Esophagus muscularis mucosa (tissue), 4 donors: Measurements from ENCODE around the gene WFDC5. TPM values are rescaled to one million over a fixed set of nuclear protein-coding genes. Genes with fewer than 3 reads are reported as not detected.

Source experiments
- DNase-seq: peaks from one replicate; pipeline ENCODE4 v3.0.0-alpha.2; 2017; ENCODE audit errors: extremely low spot score
- H3K27ac ChIP-seq, 4 donors: fragments of 200-600 bp; sonication (generic); replicated peaks in 1 of 4; 1 replicate in 3 of 4; 2 replicates in 1 of 4; pipeline ENCODE4 v1.5.1; 2016 to 2019; ENCODE audit warnings: mild to moderate bottlenecking in 1 of 4
- H3K27me3 ChIP-seq, 4 donors: fragments of 200-600 bp; sonication (generic); one replicate each; pipeline versions ENCODE4 v1.5.1 to v1.6.0; 2016 to 2019
- H3K36me3 ChIP-seq, 4 donors: fragments of 200-600 bp; sonication (generic); one replicate each; pipeline ENCODE4 v1.5.1; 2016 to 2019
- H3K4me1 ChIP-seq, 4 donors: fragments of 200-600 bp; sonication (generic); one replicate each; pipeline ENCODE4 v1.5.1; 2016 to 2019
- H3K4me3 ChIP-seq, 4 donors: fragments of 200-600 bp; sonication (generic); 1 replicate in 2 of 4; 2 replicates in 2 of 4; pipeline ENCODE4 v1.5.1; 2016 to 2019; ENCODE audit warnings: mild to moderate bottlenecking in 4 of 4, moderate library complexity in 1 of 4
- H3K9me3 ChIP-seq, 4 donors: fragments of 200-600 bp; sonication (generic); 1 replicate in 3 of 4; 2 replicates in 1 of 4; pipeline ENCODE4 v1.5.1; 2016 to 2019
- EP300 ChIP-seq: sonication (generic); formaldehyde crosslinking; IDR thresholded peaks from one replicate; pipeline ENCODE4 v1.6.1; 2017; ENCODE audit warnings: antibody characterized with exemption
- POLR2A ChIP-seq: fragments of 450-650 bp; IDR thresholded peaks from one replicate; pipeline ENCODE4 v1.6.1; 2017; ENCODE audit warnings: antibody characterized with exemption, moderate library complexity, mild to moderate bottlenecking, low read depth
- POLR2AphosphoS5 ChIP-seq, 2 donors: sonication (generic); formaldehyde crosslinking; IDR thresholded peaks; one replicate each; pipeline ENCODE4 v1.6.1; 2017; ENCODE audit warnings: antibody characterized with exemption in 2 of 2
- WGBS: methylation state at CpG from one replicate; pipeline ENCODE4 v1.1.5; 2018; 5-methylcytosine and 5-hydroxymethylcytosine counted together
- intact Hi-C: fragments of 100-400 bp; cut with DNase I; formaldehyde crosslinking; loops from one replicate; pipeline ENCODE4 v1.15.1; 2023
- total RNA-seq, 4 donors: library from RNA; depleted of rRNA; stranded (reverse); fragments of >200 nt; gene quantifications; one replicate each; pipeline versions ENCODE4 v1.1.0 to v1.2.1, GENCODE V29; 2016
- TF ChIP-seq, protein P1 (sequence below), 3 experiments: fragments of 200-600 bp in 2 of 3; fragments of 450-650 bp in 1 of 3; sonication (generic) in 2 of 3; IDR thresholded peaks; one replicate each; pipeline ENCODE4 v1.5.1; 2017 to 2019; ENCODE audit warnings: antibody characterized with exemption in 3 of 3, mild to moderate bottlenecking in 2 of 3, moderate library complexity in 1 of 3

WFDC5 gene
- total RNA-seq, 4 donors from 2014 or later: not detected

DNA sequence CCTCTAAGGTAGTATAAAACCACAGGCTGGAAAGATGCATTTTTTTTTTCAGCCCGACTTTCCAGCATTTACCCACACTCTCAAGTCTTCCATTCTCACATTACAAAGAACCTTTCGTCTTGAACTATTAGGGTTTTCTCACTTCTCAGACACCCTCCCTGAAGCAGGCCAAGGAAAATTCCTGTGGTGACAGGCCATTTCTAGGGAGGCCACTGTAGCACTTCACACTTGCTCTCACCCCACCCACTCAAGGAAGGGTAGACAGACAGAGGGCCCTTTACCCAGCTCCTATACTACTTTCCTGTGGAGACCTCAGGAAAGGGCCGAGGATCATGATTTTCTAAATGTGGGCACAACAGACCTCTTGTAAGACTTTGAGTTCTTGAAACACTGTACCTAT lies 41.8 kb downstream of the WFDC5 start:
- intact Hi-C loops: no loop called here
- DNase-seq: no peak
- Histone ChIP-seq H3K27ac (no peak overlapping the region), H3K9me3 (no peaks in the 10 kb centered on the region), H3K36me3 (peaks cover 30 to 43% (median 33%) of the 10 kb centered on the region in 4 donors), H3K4me1 (no peaks in the 10 kb centered on the region), H3K4me3 (no peak overlapping the region), H3K27me3 (no peaks in the 10 kb centered on the region)
- 89% methylated on average over 3 of the region's 3 CpGs for WGBS
- TF ChIP-seq EP300 (no peak), POLR2A (no peak), POLR2AphosphoS5 (IDR thresholded peaks at IDR 0.05) (no peak)
- TF ChIP-seq, protein P1, sequence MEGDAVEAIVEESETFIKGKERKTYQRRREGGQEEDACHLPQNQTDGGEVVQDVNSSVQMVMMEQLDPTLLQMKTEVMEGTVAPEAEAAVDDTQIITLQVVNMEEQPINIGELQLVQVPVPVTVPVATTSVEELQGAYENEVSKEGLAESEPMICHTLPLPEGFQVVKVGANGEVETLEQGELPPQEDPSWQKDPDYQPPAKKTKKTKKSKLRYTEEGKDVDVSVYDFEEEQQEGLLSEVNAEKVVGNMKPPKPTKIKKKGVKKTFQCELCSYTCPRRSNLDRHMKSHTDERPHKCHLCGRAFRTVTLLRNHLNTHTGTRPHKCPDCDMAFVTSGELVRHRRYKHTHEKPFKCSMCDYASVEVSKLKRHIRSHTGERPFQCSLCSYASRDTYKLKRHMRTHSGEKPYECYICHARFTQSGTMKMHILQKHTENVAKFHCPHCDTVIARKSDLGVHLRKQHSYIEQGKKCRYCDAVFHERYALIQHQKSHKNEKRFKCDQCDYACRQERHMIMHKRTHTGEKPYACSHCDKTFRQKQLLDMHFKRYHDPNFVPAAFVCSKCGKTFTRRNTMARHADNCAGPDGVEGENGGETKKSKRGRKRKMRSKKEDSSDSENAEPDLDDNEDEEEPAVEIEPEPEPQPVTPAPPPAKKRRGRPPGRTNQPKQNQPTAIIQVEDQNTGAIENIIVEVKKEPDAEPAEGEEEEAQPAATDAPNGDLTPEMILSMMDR (IDR thresholded peaks at IDR 0.05): no peak

DNA sequence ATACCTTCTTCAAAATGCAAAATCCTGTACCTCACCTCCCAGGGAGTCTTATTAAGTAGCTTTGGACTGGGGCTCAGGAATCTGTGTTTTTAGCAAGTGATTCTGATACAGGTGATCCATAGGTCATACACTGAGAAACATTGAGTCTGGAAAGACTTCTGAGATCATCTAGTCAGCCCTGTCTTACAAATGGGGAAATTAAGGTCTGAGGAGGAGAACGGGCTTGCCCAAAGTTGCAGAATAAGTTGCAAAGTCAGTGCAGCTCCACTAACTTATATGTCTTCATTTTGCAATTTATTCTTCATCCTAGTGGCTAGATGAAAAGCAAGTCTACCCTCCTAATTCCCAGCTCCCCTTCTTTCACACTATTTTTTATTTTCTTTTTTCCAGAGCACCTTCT lies 42.9 kb downstream of the WFDC5 start:
- Histone ChIP-seq H3K4me1 (no peaks in the 10 kb centered on the region), H3K4me3 (no peak overlapping the region), H3K27me3 (no peaks in the 10 kb centered on the region), H3K27ac (no peak overlapping the region), H3K9me3 (no peaks in the 10 kb centered on the region), H3K36me3 (peaks cover 24 to 41% (median 25%) of the 10 kb centered on the region in 4 donors)
- intact Hi-C loops: no loop called here
- WGBS: 92% methylated on average over 1 of the region's 1 CpG
- TF ChIP-seq EP300 (no peak), POLR2A (no peak), POLR2AphosphoS5 (IDR thresholded peaks at IDR 0.05) (no peak)
- TF ChIP-seq, protein P1 (IDR thresholded peaks at IDR 0.05): no peak
- DNase-seq: no peak

GRCh38 chr20:45070932-45071632 lies 43.9 kb downstream of the WFDC5 start:
- intact Hi-C loops: no loop called here
- no peaks in the 10 kb centered on the region for H3K27me3 ChIP-seq
- no peaks in the 10 kb centered on the region for H3K4me1 ChIP-seq
- no peak overlapping the region for H3K27ac ChIP-seq
- DNase-seq: no peak
- WGBS: 98% methylated on average over 6 of the region's 6 CpGs
- TF ChIP-seq POLR2AphosphoS5 (IDR thresholded peaks at IDR 0.05) (no peak), EP300 (no peak), POLR2A (no peak)
- TF ChIP-seq, protein P1 (IDR thresholded peaks at IDR 0.05): no peak
- peaks cover 14 to 31% (median 15%) of the 10 kb centered on the region in 4 donors for H3K36me3 ChIP-seq
- H3K9me3 ChIP-seq: no peaks in the 10 kb centered on the region
- no peak overlapping the region for H3K4me3 ChIP-seq

- WGBS: 77% methylated on average over 1 of the region's 1 CpG
- Histone ChIP-seq H3K4me3 (no peak overlapping the region), H3K4me1 (no peaks in the 10 kb centered on the region), H3K27me3 (no peaks in the 10 kb centered on the region), H3K36me3 (peaks cover 0 to 13% (median 0%) of the 10 kb centered on the region in 4 donors), H3K9me3 (no peaks in the 10 kb centered on the region), H3K27ac (no peak overlapping the region)
- DNase-seq: no peak
- TF ChIP-seq, protein P1 (IDR thresholded peaks at IDR 0.05): no peak
- TF ChIP-seq EP300 (no peak), POLR2A (no peak), POLR2AphosphoS5 (IDR thresholded peaks at IDR 0.05) (no peak)
- intact Hi-C loops: no loop called here
These were observed 45.7 kb downstream of the WFDC5 start for GRCh38 chr20:45069261-45069660.

DNA sequence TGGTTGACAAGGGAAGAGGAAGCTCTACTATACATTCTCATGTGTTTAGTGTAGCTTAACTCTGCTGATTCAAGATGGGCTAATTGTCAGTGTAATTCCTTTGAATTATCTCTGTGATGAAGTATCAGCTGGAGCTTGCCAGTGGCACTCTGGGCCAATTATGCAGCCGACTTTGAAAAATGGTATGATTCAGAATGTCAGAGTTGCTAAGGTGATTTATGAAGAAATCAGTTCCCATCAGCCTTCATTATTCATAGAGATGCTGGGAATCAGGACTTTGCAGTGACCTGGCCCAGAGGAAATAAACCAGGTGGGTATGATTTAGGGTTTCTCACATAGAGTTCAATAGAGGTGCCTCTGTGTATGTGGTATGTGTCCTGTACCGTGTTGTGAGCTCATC lies 47.4 kb downstream of the WFDC5 start:
- 73% methylated on average over 2 of the region's 2 CpGs for WGBS
- no peak for DNase-seq
- Histone ChIP-seq H3K27me3 (no peaks in the 10 kb centered on the region), H3K36me3 (peaks cover 0 to 8% (median 0%) of the 10 kb centered on the region in 4 donors), H3K4me3 (no peak overlapping the region), H3K27ac (no peak overlapping the region), H3K4me1 (no peaks in the 10 kb centered on the region), H3K9me3 (no peaks in the 10 kb centered on the region)
- TF ChIP-seq POLR2A: no peak
- no peak for TF ChIP-seq EP300
- TF ChIP-seq, protein P1 (IDR thresholded peaks at IDR 0.05): no peak
- no peak for TF ChIP-seq POLR2AphosphoS5 (IDR thresholded peaks at IDR 0.05)
- intact Hi-C loops: no loop called here
